Esophagus squamous epithelium (tissue), 5 donors: ENCODE data around the gene CLSTN1. TPM values are rescaled to one million over a fixed set of nuclear protein-coding genes. Genes with fewer than 3 reads are reported as not detected.

Experiments used
- DNase-seq: peaks from one replicate; lab custom pipeline; 2025; lab: John Stamatoyannopoulos, UW
- H3K27ac ChIP-seq, 4 donors: fragments of 200-600 bp; sonication (generic); one replicate each; pipeline ENCODE4 v1.5.1; 2016 to 2019; ENCODE audit warnings: mild to moderate bottlenecking in 1 of 4
- H3K27me3 ChIP-seq, 4 donors: fragments of 200-600 bp; sonication (generic); 1 replicate in 3 of 4; 2 replicates in 1 of 4; pipeline versions ENCODE4 v1.5.1 to v1.6.0; 2017 to 2021; ENCODE audit warnings: antibody characterized with exemption in 1 of 4
- H3K36me3 ChIP-seq, 3 donors: fragments of 200-600 bp; sonication (generic); one replicate each; pipeline ENCODE4 v1.5.1; 2016 to 2019
- H3K4me1 ChIP-seq, 3 donors: fragments of 200-600 bp; sonication (generic); one replicate each; pipeline ENCODE4 v1.5.1; 2017 to 2019
- H3K4me3 ChIP-seq, 4 donors: fragments of 200-600 bp; sonication (generic); 1 replicate in 3 of 4; 2 replicates in 1 of 4; pipeline ENCODE4 v1.5.1; 2016 to 2019; ENCODE audit warnings: mild to moderate bottlenecking in 2 of 4, moderate library complexity in 1 of 4
- H3K9me3 ChIP-seq, 3 donors: fragments of 200-600 bp; sonication (generic); one replicate each; pipeline ENCODE4 v1.5.1; 2016 to 2019
- CTCF ChIP-seq, 6 experiments: fragments of 450-650 bp in 4 of 6; fragments of 200-600 bp in 2 of 6; sonication (generic) in 2 of 6; IDR thresholded peaks; one replicate each; pipeline ENCODE4 v1.5.1; 2016 to 2019; ENCODE audit warnings: antibody characterized with exemption in 6 of 6, mild to moderate bottlenecking in 4 of 6, moderate library complexity in 4 of 6
- POLR2A ChIP-seq, 4 donors: fragments of 450-650 bp; IDR thresholded peaks; one replicate each; pipeline ENCODE4 v1.6.1; 2017; ENCODE audit warnings: antibody characterized with exemption in 4 of 4, mild to moderate bottlenecking in 4 of 4, moderate library complexity in 3 of 4
- WGBS, 2 donors: methylation state at CpG; one replicate each; pipeline ENCODE4 v1.1.5; 2018; 5-methylcytosine and 5-hydroxymethylcytosine counted together
- intact Hi-C: fragments of 100-400 bp; cut with DNase I; formaldehyde crosslinking; loops from one replicate; pipeline ENCODE4 v1.15.0; 2022
- total RNA-seq, 4 donors: library from RNA; depleted of rRNA; stranded (reverse); fragments of >200 nt; gene quantifications; one replicate each; pipeline ENCODE4 v1.1.0, GENCODE V29; 2016
- donor health status: DM: yes; HTN: yes; CAD: no.

CLSTN1 gene
- total RNA-seq, 4 donors from 2014 or later, result 57.3 to 68.4 (median 65.3) TPM

GRCh38 chr1:9822490-9822889 lies 1.3 kb downstream of the CLSTN1 start:
- peak overlapping the region; percentile 68 to 99 (median 84) for H3K4me3 ChIP-seq
- no peak for DNase-seq
- no peaks in the 10 kb centered on the region for H3K9me3 ChIP-seq
- 4 to 5% methylated on average over 8 of the region's 8 CpGs for WGBS, 2 donors
- peak overlapping the region in 3 of 4 donors; percentile 89 to 96 (median 95) for H3K27ac ChIP-seq
- H3K27me3 ChIP-seq, result no peaks in the 10 kb centered on the region
- H3K4me1 ChIP-seq, result peaks cover 34 to 71% (median 48%) of the 10 kb centered on the region in 3 donors
- intact Hi-C loops, result no loop called here
- TF ChIP-seq CTCF (IDR thresholded peaks at IDR 0.05), result no peak
- no peak for TF ChIP-seq POLR2A (IDR thresholded peaks at IDR 0.05)
- H3K36me3 ChIP-seq, result no peaks in the 10 kb centered on the region

- intact Hi-C loops, result no loop called here
These were observed 2.1 kb downstream of the CLSTN1 start for GRCh38 chr1:9821710-9822109.

GRCh38 chr1:9820521-9820920 lies 3.2 kb downstream of the CLSTN1 start:
- DNase-seq, result no peak
- no peak overlapping the region for H3K27ac ChIP-seq
- 62 to 63% methylated on average over 3 of the region's 3 CpGs for WGBS, 2 donors
- H3K4me3 ChIP-seq, result no peak overlapping the region
- no peaks in the 10 kb centered on the region for H3K9me3 ChIP-seq
- peaks cover 34 to 65% (median 41%) of the 10 kb centered on the region in 3 donors for H3K4me1 ChIP-seq
- no peaks in the 10 kb centered on the region for H3K36me3 ChIP-seq
- no peak for TF ChIP-seq CTCF (IDR thresholded peaks at IDR 0.05)
- no peak for TF ChIP-seq POLR2A (IDR thresholded peaks at IDR 0.05)
- H3K27me3 ChIP-seq, result no peaks in the 10 kb centered on the region
- intact Hi-C loops, result no loop called here

More at GRCh38 chr1:9821710-9822109, 2.1 kb downstream of the CLSTN1 start:
- WGBS, 2 donors, result 30 to 55% methylated on average over 4 of the region's 4 CpGs
- DNase-seq, result no peak
- peak overlapping the region in 3 of 4 donors; percentile 71 to 99 (median 97) for H3K4me3 ChIP-seq
- no peaks in the 10 kb centered on the region for H3K36me3 ChIP-seq
- no peaks in the 10 kb centered on the region for H3K27me3 ChIP-seq
- H3K9me3 ChIP-seq, result no peaks in the 10 kb centered on the region
- TF ChIP-seq CTCF (IDR thresholded peaks at IDR 0.05) (no peak), POLR2A (IDR thresholded peaks at IDR 0.05) (no peak)
- H3K27ac ChIP-seq, result peak overlapping the region in 2 of 4 donors; percentile 89 to 95
- H3K4me1 ChIP-seq, result peaks cover 34 to 74% (median 48%) of the 10 kb centered on the region in 3 donors

- 73 to 76% methylated on average over 4 of the region's 4 CpGs for WGBS, 2 donors
- Histone ChIP-seq H3K36me3 (no peaks in the 10 kb centered on the region), H3K4me3 (no peak overlapping the region), H3K4me1 (peaks cover 21 to 67% (median 31%) of the 10 kb centered on the region in 3 donors), H3K9me3 (no peaks in the 10 kb centered on the region), H3K27ac (no peak overlapping the region), H3K27me3 (no peaks in the 10 kb centered on the region)
- intact Hi-C loops, result no loop called here
- DNase-seq, result no peak
- no peak for TF ChIP-seq POLR2A (IDR thresholded peaks at IDR 0.05)
- no peak for TF ChIP-seq CTCF (IDR thresholded peaks at IDR 0.05)
These were observed 6.0 kb downstream of the CLSTN1 start for GRCh38 chr1:9817734-9818133.

- H3K36me3 ChIP-seq, result no peaks in the 10 kb centered on the region
- H3K4me3 ChIP-seq, result no peak overlapping the region
- TF ChIP-seq CTCF (IDR thresholded peaks at IDR 0.05) (no peak), POLR2A (IDR thresholded peaks at IDR 0.05) (no peak)
- H3K27me3 ChIP-seq, result no peaks in the 10 kb centered on the region
- H3K4me1 ChIP-seq, result peaks cover 5 to 66% (median 27%) of the 10 kb centered on the region in 3 donors
- no peaks in the 10 kb centered on the region for H3K9me3 ChIP-seq
- H3K27ac ChIP-seq, result no peak overlapping the region
- no peak for DNase-seq
- 23 to 32% methylated on average over 1 of the region's 1 CpG for WGBS, 2 donors
- intact Hi-C loops, result no loop called here
These were observed 7.6 kb downstream of the CLSTN1 start for GRCh38 chr1:9816199-9816598.
